DMS 273 treated with DMSO at 0.1 percent for 48 hours (cell line): Measurements from ENCODE around the gene TYK2.
"Not testable (repeated sequence)": the region's sequence is repeated elsewhere in the genome, so short reads cannot be mapped to it uniquely, and the experiment has no call there.

Experiments
- DNase-seq: peaks from one replicate; lab custom pipeline; 2025; lab: John Stamatoyannopoulos, UW

TYK2 gene

GRCh38 chr19:10407096-10407495, 26.7 kb upstream of the TYK2 start:
- no peak for DNase-seq

- no peak for DNase-seq
Measured at GRCh38 chr19:10406191-10406590, 25.8 kb upstream of the TYK2 start.

GRCh38 chr19:10404888-10405820, 24.8 kb upstream of the TYK2 start:
- DNase-seq, result no peak

- peak; percentile 84 for DNase-seq
Measured at GRCh38 chr19:10403137-10404021, 23.0 kb upstream of the TYK2 start, which contains the start of gene CDC37. TSS of gene CDC37 (minus strand) at chr19:10403542. CDS start at chr19:10403479, 63 bp downstream.

- DNase-seq, result no peak
Measured at GRCh38 chr19:10402441-10403038, 22.2 kb upstream of the TYK2 start.

GRCh38 chr19:10399878-10400277, 19.5 kb upstream of the TYK2 start:
- DNase-seq, result no peak

GRCh38 chr19:10399340-10399739, 19.0 kb upstream of the TYK2 start:
- DNase-seq, result not testable (repeated sequence)

- no peak for DNase-seq
Measured at GRCh38 chr19:10398819-10399218, 18.4 kb upstream of the TYK2 start.

- no peak for DNase-seq
Measured at GRCh38 chr19:10395917-10396316, 15.5 kb upstream of the TYK2 start.

GRCh38 chr19:10395436-10395835, 15.1 kb upstream of the TYK2 start:
- DNase-seq, result no peak

- DNase-seq, result no peak
Measured at GRCh38 chr19:10395003-10395402, 14.6 kb upstream of the TYK2 start.

- no peak for DNase-seq
Measured at GRCh38 chr19:10393137-10393536, 12.8 kb upstream of the TYK2 start.

- no peak for DNase-seq
Measured at GRCh38 chr19:10392120-10392519, 11.7 kb upstream of the TYK2 start.

- DNase-seq, result no peak
Measured at GRCh38 chr19:10390652-10391286, 10.4 kb upstream of the TYK2 start.

GRCh38 chr19:10389863-10390262, 9.5 kb upstream of the TYK2 start:
- no peak for DNase-seq

GRCh38 chr19:10388957-10389356, 8.6 kb upstream of the TYK2 start:
- peak; percentile 47 for DNase-seq

GRCh38 chr19:10384580-10384979, 4.2 kb upstream of the TYK2 start:
- DNase-seq, result no peak

GRCh38 chr19:10383223-10383499, 2.8 kb upstream of the TYK2 start:
- not testable (repeated sequence) for DNase-seq

- DNase-seq, result no peak
Measured at GRCh38 chr19:10379880-10380312, 476 bp downstream of the TYK2 start.

GRCh38 chr19:10378124-10378523, 2.2 kb downstream of the TYK2 start:
- no peak for DNase-seq

GRCh38 chr19:10377140-10377640, 3.2 kb downstream of the TYK2 start:
- not testable (repeated sequence) for DNase-seq

- no peak for DNase-seq
Measured at GRCh38 chr19:10374931-10375330, 5.4 kb downstream of the TYK2 start.
